IMR-90 (cell line): Measurements from ENCODE around the gene ZDHHC19. TPM values are rescaled to one million over a fixed set of nuclear protein-coding genes. Genes with fewer than 3 reads are reported as not detected.

Experiments
- ATAC-seq: fragments of 200-7000 bp; cut with Tn5 transposase; 2 replicates; pipeline ENCODE4 v1.9.1; 2020; ENCODE audit warnings: low read depth, mild to moderate bottlenecking, moderate library complexity
- BruUV-seq: library from RNA; stranded (reverse); fragments of 400-500 nt; replicated peaks from 2 replicates; lab custom pipeline; 2021; lab: Mats Ljungman, UMichigan
- CTCF ChIA-PET: fragments of 300-600 bp; formaldehyde crosslinking; extraction: SDS; loops from one replicate; lab custom pipeline; 2021; ENCODE audit warnings: antibody characterized with exemption; lab: Yijun Ruan, JAX
- POLR2A ChIA-PET: fragments of 300-600 bp; sonication (Branson Sonifier 250); formaldehyde crosslinking; loops from one replicate; lab custom pipeline; 2022; ENCODE audit warnings: antibody characterized with exemption; ENCODE audit not compliant: unreplicated experiment; lab: Charles Lee
- DNase-seq: peaks from one replicate; pipeline ENCODE4 v3.0.0; 2013
- H2AFZ ChIP-seq: replicated peaks from 2 replicates; pipeline ENCODE3; 2013; ENCODE audit warnings: low read length, mild to moderate bottlenecking; ENCODE audit not compliant: poor library complexity
- H2AK5ac ChIP-seq: 2 replicates; pipeline ENCODE4 v1.6.1; 2013; ENCODE audit warnings: low read depth, low read length, inconsistent platforms
- H2AK9ac ChIP-seq: replicated peaks from 2 replicates; pipeline ENCODE3; 2013; ENCODE audit warnings: mild to moderate bottlenecking, low read depth, low read length, moderate library complexity; ENCODE audit not compliant: poor library complexity
- H2BK120ac ChIP-seq: 2 replicates; pipeline ENCODE4 v1.6.1; 2013; ENCODE audit warnings: low read depth, low read length, inconsistent platforms
- H2BK15ac ChIP-seq: 3 replicates; pipeline ENCODE4 v1.6.1; 2013; ENCODE audit warnings: low read depth, low read length, inconsistent platforms
- H2BK20ac ChIP-seq: 2 replicates; pipeline ENCODE4 v1.6.1; 2013; ENCODE audit warnings: low read depth, mild to moderate bottlenecking, inconsistent platforms, low read length, moderate library complexity
- H2BK5ac ChIP-seq: 2 replicates; pipeline ENCODE4 v1.6.1; 2013; ENCODE audit warnings: mild to moderate bottlenecking, low read depth, low read length, inconsistent platforms; ENCODE audit not compliant: poor library complexity, severe bottlenecking
- H3K14ac ChIP-seq: replicated peaks from 2 replicates; pipeline ENCODE4 v1.6.1; 2013; ENCODE audit warnings: low read depth, low read length, inconsistent platforms
- H3K18ac ChIP-seq: 2 replicates; pipeline ENCODE4 v1.6.1; 2013; ENCODE audit warnings: low read depth, low read length, control low read depth
- H3K23ac ChIP-seq: 2 replicates; pipeline ENCODE4 v1.6.1; 2013; ENCODE audit warnings: low read depth, low read length, inconsistent platforms
- H3K27ac ChIP-seq: 2 replicates; pipeline ENCODE4 v1.5.1; 2013; ENCODE audit warnings: mild to moderate bottlenecking, control low read depth, low read length; ENCODE audit not compliant: insufficient read depth
- H3K27me3 ChIP-seq: 2 replicates; pipeline ENCODE4 v1.6.1; 2013; ENCODE audit warnings: low read length; ENCODE audit not compliant: control insufficient read depth, insufficient read depth
- H3K36me3 ChIP-seq: 2 replicates; pipeline ENCODE4 v1.6.1; 2013; ENCODE audit warnings: low read length, mixed read lengths; ENCODE audit not compliant: control insufficient read depth, insufficient read depth
- H3K4ac ChIP-seq: 2 replicates; pipeline ENCODE4 v1.6.1; 2013; ENCODE audit warnings: low read depth, low read length, inconsistent platforms
- H3K4me1 ChIP-seq: 2 replicates; pipeline ENCODE4 v1.6.1; 2013; ENCODE audit warnings: low read length, mixed read lengths; ENCODE audit not compliant: control insufficient read depth, insufficient read depth
- H3K4me2 ChIP-seq: 2 replicates; pipeline ENCODE4 v1.6.1; 2013; ENCODE audit warnings: low read depth, mild to moderate bottlenecking, control low read depth, low read length, moderate library complexity
- H3K4me3 ChIP-seq: 2 replicates; pipeline ENCODE4 v1.5.1; 2013; ENCODE audit warnings: low read depth, mild to moderate bottlenecking, control low read depth, low read length, moderate library complexity; ENCODE audit not compliant: insufficient read depth
- H3K56ac ChIP-seq: 2 replicates; pipeline ENCODE4 v1.6.1; 2013; ENCODE audit warnings: low read length, inconsistent platforms; ENCODE audit not compliant: insufficient read depth; ENCODE audit errors: extremely low read depth
- H3K79me1 ChIP-seq, 2 experiments: 2 replicates each; pipeline ENCODE4 v1.6.1; 2013; ENCODE audit warnings: low read length in 2 of 2, inconsistent platforms in 1 of 2, low read depth in 1 of 2
- H3K9ac ChIP-seq: 2 replicates; pipeline ENCODE4 v1.6.1; 2013; ENCODE audit warnings: low read depth, low read length, control low read depth
- H3K9me1 ChIP-seq: 2 replicates; pipeline ENCODE4 v1.6.1; 2013; ENCODE audit warnings: low read length, inconsistent platforms; ENCODE audit not compliant: insufficient read depth
- H3K9me3 ChIP-seq: 2 replicates; pipeline ENCODE4 v1.6.1; 2013; ENCODE audit warnings: low read length; ENCODE audit not compliant: control insufficient read depth, insufficient read depth
- H4K20me1 ChIP-seq: 2 replicates; pipeline ENCODE4 v1.6.1; 2013; ENCODE audit warnings: low read length, inconsistent platforms; ENCODE audit not compliant: insufficient read depth
- H4K5ac ChIP-seq: 2 replicates; pipeline ENCODE4 v1.6.1; 2013; ENCODE audit warnings: mild to moderate bottlenecking, low read depth, low read length, control low read depth
- H4K8ac ChIP-seq, 2 experiments: 2 replicates each; pipeline ENCODE4 v1.6.1; 2013; ENCODE audit warnings: low read depth in 2 of 2, low read length in 2 of 2, control low read depth in 1 of 2, inconsistent platforms in 1 of 2
- H4K91ac ChIP-seq: 2 replicates; pipeline ENCODE4 v1.6.1; 2013; ENCODE audit warnings: low read depth, low read length, inconsistent platforms; ENCODE audit not compliant: insufficient read depth
- BHLHE40 ChIP-seq: fragments of 150-350 bp; IDR thresholded peaks from 2 replicates; pipeline ENCODE4 v1.6.1; 2016; ENCODE audit warnings: mild to moderate bottlenecking, low read depth, low read length
- FOS ChIP-seq: fragments of 150-350 bp; IDR thresholded peaks from 2 replicates; pipeline ENCODE4 v1.6.1; 2016; ENCODE audit warnings: low read depth, low read length
- MAFK ChIP-seq: IDR thresholded peaks from 2 replicates; pipeline ENCODE4 v1.6.1; 2012; ENCODE audit warnings: low read depth, low read length, improper control_type of control experiment
- MAZ ChIP-seq: IDR thresholded peaks from 2 replicates; pipeline ENCODE4 v1.6.1; 2012; ENCODE audit warnings: low read depth, mild to moderate bottlenecking, low read length, improper control_type of control experiment, moderate library complexity, borderline replicate concordance
- NFE2L2 ChIP-seq: fragments of 150-350 bp; IDR thresholded peaks from 2 replicates; pipeline ENCODE4 v1.6.1; 2016; ENCODE audit warnings: low read depth, mild to moderate bottlenecking, low read length
- RCOR1 ChIP-seq: IDR thresholded peaks from 2 replicates; pipeline ENCODE4 v1.6.1; 2012; ENCODE audit warnings: mild to moderate bottlenecking, low read length, improper control_type of control experiment; ENCODE audit not compliant: insufficient replicate concordance
- WGBS, 2 experiments: methylation state at CpG; one replicate each; pipeline versions ENCODE4 v1.1.5 to v1.1.7; 2013; ENCODE audit warnings: missing lambda C conversion rate in 2 of 2; ENCODE audit not compliant: insufficient read length in 1 of 2; ENCODE audit errors: extremely low coverage in 2 of 2; 5-methylcytosine and 5-hydroxymethylcytosine counted together
- dilution Hi-C: fragments of 300-500 bp; cut with HindIII; formaldehyde crosslinking; loops from one replicate; pipeline ENCODE4 v1.14.3; 2018; ENCODE audit warnings: low sequenced_read_pairs; ENCODE audit not compliant: unreplicated experiment
- in situ Hi-C: fragments of 300-500 bp; cut with MboI; formaldehyde crosslinking; loops from 3 replicates; pipeline ENCODE4 v1.14.3; 2019; ENCODE audit warnings: low sequenced_read_pairs, inconsistent platforms, mixed read lengths
- intact Hi-C: fragments of 100-400 bp; cut with micrococcal nuclease; formaldehyde crosslinking; loops from 2 replicates; pipeline ENCODE4 v1.10.0; 2022
- polyA plus RNA-seq, 3 experiments: library from polyadenylated mRNA; depleted of rRNA; stranded (reverse); fragments of >200 nt; gene quantifications; 2 replicates each; pipeline ENCODE4 v1.2.3, GENCODE V29; 2012; ENCODE audit warnings: low replicate concordance in 1 of 3
- total RNA-seq: library from RNA; depleted of rRNA; stranded (reverse); fragments of >200 nt; gene quantifications from 2 replicates; pipeline ENCODE4 v1.2.3, GENCODE V29; 2012
- TF ChIP-seq, protein P1 (sequence below): conservative IDR thresholded peaks from 2 replicates; pipeline ENCODE4 v1.5.1; 2012; ENCODE audit warnings: mild to moderate bottlenecking, low read depth, low read length, improper control_type of control experiment

ZDHHC19 gene
- total and polyA plus RNA-seq, 2 of the 4 experiments (the other 2 are of a cell fraction): 0.09 TPM; not detected in 1

DNA sequence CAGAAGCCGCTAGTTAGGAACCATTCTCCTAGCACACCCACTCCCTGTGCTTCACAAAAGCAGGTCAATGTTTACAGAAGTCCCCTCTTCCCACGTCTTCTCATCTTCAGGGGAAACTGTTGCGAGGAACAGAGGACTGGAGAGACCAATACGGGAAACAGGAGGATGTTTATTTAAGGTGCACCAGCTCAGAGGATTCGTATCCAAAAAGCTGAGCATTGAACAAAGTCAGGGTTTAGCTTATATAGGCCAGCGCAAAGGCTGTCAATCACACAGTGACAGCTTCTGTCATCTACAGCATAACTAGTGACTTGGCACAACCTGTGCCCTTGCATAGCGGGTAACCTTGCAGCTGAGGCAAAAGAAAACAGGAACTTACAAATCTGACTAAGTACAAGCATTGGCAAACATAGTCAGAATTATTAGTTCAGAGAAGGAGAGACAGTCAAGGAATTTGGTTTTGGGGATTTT lies 61.3 kb downstream of the ZDHHC19 start:
- no peak overlapping the region for H2AK5ac ChIP-seq
- H3K4me1 ChIP-seq: peaks cover 2% of the 10 kb centered on the region; the same call in 1 of the 2 replicates
- no peak overlapping the region for H3K18ac ChIP-seq
- no peak for TF ChIP-seq MAZ
- no peak for TF ChIP-seq RCOR1
- TF ChIP-seq BHLHE40: no peak
- TF ChIP-seq NFE2L2: no peak
- no peak for TF ChIP-seq FOS
- TF ChIP-seq MAFK: no peak
- TF ChIP-seq, protein P1, sequence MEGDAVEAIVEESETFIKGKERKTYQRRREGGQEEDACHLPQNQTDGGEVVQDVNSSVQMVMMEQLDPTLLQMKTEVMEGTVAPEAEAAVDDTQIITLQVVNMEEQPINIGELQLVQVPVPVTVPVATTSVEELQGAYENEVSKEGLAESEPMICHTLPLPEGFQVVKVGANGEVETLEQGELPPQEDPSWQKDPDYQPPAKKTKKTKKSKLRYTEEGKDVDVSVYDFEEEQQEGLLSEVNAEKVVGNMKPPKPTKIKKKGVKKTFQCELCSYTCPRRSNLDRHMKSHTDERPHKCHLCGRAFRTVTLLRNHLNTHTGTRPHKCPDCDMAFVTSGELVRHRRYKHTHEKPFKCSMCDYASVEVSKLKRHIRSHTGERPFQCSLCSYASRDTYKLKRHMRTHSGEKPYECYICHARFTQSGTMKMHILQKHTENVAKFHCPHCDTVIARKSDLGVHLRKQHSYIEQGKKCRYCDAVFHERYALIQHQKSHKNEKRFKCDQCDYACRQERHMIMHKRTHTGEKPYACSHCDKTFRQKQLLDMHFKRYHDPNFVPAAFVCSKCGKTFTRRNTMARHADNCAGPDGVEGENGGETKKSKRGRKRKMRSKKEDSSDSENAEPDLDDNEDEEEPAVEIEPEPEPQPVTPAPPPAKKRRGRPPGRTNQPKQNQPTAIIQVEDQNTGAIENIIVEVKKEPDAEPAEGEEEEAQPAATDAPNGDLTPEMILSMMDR: no peak
- H3K79me1 ChIP-seq: no peaks in the 10 kb centered on the region
- H3K36me3 ChIP-seq: no peaks in the 10 kb centered on the region
- H2AK9ac ChIP-seq: no peak overlapping the region
- H4K20me1 ChIP-seq: no peaks in the 10 kb centered on the region
- DNase-seq: no peak
- no peak overlapping the region for H3K56ac ChIP-seq
- H3K9ac ChIP-seq: no peak overlapping the region
- WGBS, 2 experiments: 87% methylated on average over 3 of the region's 7 CpGs; no CpG with 5 or more reads in 1 of the 2 experiments
- no peak overlapping the region for H3K4me2 ChIP-seq
- H4K91ac ChIP-seq: no peak overlapping the region
- H2BK120ac ChIP-seq: no peak overlapping the region
- intact Hi-C loops (no loop called here), dilution Hi-C loops (no loop called here), in situ Hi-C loops (no loop called here)
- H2AFZ ChIP-seq: no peak overlapping the region
- H4K8ac ChIP-seq: no peak overlapping the region
- H3K9me3 ChIP-seq: peaks cover 8% of the 10 kb centered on the region
- no peak overlapping the region for H3K4me3 ChIP-seq
- no peak overlapping the region for H2BK15ac ChIP-seq
- no peak overlapping the region for H2BK5ac ChIP-seq
- no TSS peak for BruUV-seq
- H3K9me1 ChIP-seq: no peaks in the 10 kb centered on the region
- no peak for ATAC-seq
- POLR2A ChIA-PET: no interaction called here
- no peak overlapping the region for H3K14ac ChIP-seq
- no peak overlapping the region for H3K23ac ChIP-seq
- H3K27me3 ChIP-seq: no peaks in the 10 kb centered on the region
- no peak overlapping the region for H4K5ac ChIP-seq
- H3K27ac ChIP-seq: no peak overlapping the region
- CTCF ChIA-PET: interaction anchor here (0.6 kb wide), 1 partner anchor 266 kb away, joined by 5 read pairs; no protein-coding TSS in a partner anchor
- no peak overlapping the region for H2BK20ac ChIP-seq
- H3K4ac ChIP-seq: no peak overlapping the region
